ENCODE data around the gene GTPBP8.

GRCh38 chr3:113002037-113002436, 11.3 kb downstream of the GTPBP8 start:
- TF ChIP-seq CTCF (IDR thresholded peaks at IDR 0.05) (no peak), POLR2A (IDR thresholded peaks at IDR 0.05) (no peak)
